HG03520 (cell line): ENCODE measurements around the gene PHF2.
"Not testable (repeated sequence)": the region's sequence is repeated elsewhere in the genome, so short reads cannot be mapped to it uniquely, and the experiment has no call there.

Source experiments
- ATAC-seq: cut with Tn5 transposase; IDR thresholded peaks from one replicate; pipeline ENCODE4 v1.9.1; 2021; ENCODE audit warnings: mild to moderate bottlenecking, moderate library complexity; ENCODE audit not compliant: unreplicated experiment

Gene PHF2

DNA sequence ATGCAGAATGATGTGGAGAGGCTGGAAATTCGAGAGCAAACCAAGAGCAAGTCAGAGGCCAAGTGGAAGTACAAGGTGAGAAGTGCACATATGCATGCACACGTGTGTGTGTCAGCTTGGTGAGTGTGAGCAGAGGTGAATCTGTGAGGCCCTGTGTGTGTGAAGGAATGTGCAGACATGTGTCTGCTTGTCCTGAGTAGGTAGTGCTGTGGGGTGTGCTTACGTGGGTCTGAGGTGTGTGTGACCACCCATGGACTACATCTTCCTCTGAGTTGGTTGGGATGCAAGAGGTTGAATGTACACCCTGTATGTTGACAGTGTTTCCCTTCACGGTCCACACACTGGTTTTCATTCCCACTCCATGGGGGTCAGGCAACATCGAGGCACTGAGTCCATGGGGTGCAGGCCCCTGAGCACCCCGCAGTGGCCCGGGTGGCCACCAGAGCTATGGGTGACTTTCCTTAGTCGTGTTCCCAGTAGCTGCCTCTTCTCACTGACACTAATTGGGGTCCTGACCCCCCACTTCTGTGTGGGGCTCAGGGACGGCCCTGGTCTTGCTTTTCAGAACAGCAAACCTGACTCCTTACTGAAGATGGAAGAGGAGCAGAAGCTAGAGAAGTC, 86.7 kb downstream of the PHF2 start:
- no peak for ATAC-seq

DNA sequence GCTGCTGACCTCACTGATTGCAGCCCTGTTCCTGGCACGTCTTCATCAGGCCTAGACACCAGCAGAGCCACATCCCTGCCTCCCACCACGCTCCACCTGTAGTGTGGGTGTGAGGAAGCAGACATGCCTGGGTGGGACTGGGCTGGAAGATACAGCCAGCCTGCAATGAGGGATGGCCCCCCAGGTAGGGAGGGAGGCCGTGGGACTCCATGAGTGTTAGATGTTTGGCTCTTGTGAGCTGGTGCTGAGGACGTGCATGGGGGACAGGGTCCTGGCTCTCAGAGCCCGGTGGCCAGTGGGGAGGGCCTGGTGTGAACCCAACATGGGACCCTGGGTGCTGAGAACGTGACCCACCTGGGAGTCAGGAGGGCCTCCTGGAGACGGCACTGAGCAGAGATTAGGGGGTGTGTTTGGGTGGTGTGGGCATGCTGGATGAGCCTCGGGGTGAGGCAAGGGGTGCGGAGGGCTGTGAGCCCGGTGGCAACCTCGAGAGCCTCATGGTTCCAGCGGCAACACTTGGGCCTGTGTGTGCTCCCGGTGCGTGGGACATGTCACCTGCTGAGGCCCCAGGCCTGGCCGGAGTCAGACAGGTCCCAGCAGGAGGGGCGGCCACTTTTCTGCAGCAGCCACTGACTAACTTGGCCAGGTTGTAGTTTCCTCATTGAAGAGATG, 87.6 kb downstream of the PHF2 start:
- ATAC-seq: no peak

DNA sequence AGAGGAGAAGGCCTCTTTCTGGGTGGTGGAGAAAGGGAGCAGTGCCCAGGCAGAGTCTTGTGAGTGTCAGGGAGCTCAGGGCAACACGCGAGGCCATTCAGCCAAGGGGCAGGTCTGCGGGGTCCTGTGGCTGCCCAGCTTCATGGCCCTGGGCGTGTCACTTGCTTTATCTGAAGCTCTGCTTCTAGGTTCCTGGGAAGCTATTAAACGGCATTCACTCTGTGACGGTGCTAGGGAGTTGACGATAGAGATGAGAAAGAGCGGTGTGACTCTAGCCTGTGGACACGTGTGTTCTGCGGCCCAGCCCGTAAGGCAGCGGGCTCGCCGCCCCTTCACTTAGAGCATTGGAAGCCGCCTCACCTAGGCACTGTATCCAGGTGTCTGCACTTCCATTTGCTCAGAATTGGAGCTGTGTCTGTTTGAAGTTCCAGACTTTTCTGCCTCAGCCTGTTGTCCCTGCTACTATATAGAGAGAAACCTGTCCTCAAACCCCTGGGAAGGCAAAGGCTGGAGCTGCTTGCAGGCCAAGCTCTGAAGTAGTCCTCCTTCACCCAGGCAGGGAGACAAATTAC, 88.3 kb downstream of the PHF2 start:
- ATAC-seq: no peak

DNA sequence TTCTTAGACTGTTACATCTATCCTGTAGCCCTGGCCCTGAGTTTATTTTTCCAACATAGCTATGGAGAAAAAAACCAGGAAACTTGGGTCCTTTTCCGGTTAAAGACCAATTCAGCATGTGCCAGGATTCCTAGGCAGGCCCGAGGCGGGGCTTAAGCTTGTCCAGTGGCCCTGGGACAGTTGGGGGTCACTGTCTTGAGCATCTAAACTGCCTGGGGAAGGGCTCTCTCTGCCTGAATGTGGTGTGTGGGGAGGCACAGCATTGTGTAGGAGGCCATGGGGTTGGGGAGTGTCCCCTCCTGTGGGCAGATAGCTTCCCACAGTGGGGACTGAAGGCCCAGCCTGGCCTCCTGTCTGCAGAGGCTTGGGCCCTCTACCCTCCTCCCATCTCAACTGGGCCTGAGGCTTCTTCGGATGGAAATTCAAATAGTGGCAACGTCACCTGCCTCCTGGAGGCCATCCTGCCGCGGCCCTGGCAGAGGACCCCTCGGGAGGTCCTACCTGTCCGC, 88.8 kb downstream of the PHF2 start:
- no peak for ATAC-seq

DNA sequence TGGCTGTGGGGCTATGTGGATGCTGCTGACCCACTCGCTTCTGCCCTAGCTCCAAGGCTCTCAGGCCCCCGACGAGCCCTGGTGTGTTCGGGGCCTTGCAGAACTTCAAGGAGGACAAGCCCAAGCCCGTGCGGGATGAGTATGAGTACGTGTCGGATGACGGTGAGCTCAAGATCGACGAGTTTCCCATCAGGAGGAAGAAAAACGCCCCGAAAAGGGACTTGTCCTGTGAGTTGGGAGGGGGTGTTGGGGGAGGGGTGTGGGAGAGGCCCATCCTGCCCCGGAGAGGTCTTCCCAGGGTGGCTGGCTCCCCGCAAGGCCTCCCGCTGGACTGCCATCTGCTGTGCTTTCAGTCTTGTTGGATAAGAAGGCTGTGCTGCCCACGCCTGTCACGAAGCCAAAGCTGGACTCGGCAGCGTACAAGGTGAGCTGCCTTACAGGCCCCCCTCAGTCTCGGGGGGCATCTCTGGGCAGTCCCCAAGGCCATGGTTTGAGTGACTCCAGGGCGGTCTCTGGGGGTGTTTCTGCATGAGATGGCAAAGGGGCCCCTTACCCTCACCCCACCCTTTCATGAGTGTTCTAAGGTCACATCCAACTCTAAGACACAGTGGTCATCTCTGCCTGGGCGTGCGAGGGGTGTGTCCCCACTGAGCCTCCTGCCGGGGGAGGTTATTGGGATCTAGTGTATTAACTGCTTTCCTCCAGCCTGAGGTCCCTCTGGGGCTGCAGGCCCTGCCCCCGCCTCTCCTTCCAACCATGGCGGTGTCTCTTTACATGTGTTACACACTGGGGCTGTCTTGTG, 89.5 kb downstream of the PHF2 start:
- ATAC-seq: no peak

DNA sequence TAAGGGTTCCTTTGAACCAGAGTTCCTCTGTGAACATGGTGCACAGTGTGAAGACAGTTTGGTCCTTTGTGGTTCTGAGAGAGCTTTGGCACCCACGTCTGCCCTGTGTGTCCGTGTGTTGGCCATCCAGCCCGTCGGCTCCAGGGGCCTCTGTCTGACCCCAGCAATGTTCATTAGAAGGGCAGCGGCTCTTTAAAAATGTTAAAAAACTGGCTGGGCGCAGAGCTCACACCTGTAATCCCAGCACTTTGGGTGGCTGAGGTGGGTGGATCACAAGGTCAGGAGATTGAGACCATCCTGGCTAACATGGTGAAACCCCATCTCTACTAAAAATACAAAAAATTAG, 90.0 kb downstream of the PHF2 start:
- not testable (repeated sequence) for ATAC-seq

DNA sequence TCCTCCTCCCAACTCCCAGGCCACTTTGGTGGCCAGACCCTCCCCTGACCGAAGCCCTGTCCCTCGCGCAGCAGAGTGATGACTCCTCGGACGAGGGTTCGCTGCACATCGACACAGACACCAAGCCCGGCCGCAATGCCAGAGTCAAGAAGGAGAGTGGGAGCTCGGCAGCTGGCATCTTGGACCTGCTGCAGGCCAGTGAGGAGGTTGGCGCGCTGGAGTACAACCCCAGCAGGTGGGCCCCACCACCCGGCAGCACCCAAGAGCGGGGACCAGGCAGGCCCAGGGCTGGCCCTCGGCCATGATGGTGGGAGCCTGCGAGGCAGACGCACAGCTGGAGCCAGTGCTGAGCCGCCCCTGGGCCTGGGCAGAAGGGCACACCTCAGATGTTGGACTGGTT, 90.6 kb downstream of the PHF2 start:
- ATAC-seq: no peak

DNA sequence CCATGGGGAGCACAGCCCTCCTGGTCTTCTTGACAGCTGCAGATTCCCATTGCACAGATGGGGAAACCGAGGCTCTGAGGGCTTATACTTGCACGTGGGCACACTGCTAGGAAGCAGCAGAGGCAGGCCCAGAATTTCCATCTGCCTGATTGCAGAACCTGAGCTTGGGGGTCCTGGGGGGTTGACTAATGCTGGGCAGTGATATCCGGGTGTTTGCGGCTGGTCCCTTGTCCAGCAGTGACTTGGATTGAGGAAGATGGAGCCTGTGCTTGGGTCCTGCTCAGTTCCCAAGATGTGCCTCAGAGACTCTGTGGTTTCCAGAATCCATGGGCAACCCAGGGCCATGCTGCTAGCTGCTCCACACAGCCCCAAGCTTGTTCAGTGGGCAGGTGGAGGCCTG, 91.2 kb downstream of the PHF2 start:
- ATAC-seq: no peak

DNA sequence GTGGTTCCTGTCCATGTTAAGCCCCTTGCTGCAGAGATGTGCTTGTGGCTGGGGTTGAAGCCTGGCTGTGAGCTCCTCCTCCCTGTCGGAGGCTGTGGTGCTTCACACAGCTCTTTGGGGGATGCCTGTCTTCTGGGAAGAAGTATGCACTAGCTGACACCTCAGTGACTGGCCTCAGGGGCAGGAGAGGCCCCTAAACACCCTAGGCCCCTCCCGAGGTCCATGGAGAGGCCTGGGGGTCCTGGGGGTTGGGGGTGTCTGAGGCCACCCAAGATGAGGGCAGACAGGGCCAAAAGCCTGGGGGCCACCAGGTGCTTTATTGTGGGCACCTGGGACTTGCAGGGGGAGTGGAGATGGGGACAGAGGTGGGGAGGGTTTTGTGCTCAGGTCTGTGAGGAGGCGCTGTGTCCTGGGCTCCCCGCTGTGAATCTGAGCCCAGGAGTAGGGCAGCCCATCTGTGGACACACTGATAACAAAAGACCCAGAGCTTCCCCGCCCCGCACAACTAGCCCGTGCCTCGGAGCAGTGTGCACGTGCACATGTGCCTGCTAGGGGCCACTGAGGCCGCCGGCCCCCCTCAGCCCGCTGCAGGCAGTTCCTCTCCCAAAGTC, 92.0 kb downstream of the PHF2 start:
- no peak for ATAC-seq

DNA sequence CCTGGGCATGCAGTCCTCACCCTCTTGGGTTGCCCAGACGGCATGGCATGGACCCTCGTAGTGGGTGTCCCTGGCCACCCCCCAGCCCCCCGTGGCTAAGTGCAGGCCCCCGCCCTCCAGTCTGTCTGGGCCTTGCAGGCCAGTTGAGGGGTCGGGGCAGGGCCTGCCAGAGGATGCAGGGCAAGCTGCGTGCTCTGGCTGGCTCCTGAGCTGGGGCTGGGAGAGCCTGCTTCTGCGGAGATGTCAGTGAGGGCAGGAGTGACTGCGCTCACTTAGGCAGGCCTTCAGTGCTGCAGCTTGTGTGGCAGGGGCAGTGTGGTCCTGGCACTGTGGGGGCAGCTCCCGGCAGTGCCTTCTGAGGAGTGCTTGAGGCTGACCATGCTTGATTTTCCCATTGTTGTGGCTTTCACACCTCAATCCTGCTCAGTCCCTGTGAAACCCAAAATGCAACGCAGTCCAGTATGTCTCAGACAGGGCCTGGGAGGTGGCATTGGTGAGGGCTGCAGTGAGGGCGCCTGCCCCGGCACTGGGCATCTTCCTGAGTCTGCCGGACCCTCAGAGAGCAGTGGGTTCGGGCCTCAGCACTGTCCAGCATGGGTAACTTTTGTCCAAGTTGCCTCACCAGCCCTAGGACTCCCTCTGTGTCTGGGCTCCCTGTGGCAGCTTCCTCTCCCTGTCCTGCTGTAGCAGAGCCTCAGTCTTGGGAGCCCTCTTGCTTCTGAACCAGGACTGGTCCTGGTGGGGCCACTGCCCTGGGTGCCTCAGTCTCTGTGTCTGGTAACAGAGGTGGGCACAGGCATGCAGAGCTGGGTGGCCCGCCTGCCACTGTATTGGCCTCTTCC, 93.0 kb downstream of the PHF2 start:
- no peak for ATAC-seq

DNA sequence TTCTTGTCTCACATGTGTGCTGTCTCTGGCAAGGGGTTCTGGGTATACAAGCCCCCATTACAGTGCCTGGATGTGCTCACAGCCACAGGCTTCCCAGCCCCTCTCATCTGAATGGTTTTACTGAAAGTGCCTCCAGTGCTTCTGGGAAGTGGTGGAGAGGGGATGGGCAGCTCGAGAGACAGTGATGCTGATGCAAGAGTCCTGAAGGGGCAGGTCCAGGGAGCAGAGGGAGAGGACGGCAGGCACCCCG, 93.5 kb downstream of the PHF2 start:
- no peak for ATAC-seq

DNA sequence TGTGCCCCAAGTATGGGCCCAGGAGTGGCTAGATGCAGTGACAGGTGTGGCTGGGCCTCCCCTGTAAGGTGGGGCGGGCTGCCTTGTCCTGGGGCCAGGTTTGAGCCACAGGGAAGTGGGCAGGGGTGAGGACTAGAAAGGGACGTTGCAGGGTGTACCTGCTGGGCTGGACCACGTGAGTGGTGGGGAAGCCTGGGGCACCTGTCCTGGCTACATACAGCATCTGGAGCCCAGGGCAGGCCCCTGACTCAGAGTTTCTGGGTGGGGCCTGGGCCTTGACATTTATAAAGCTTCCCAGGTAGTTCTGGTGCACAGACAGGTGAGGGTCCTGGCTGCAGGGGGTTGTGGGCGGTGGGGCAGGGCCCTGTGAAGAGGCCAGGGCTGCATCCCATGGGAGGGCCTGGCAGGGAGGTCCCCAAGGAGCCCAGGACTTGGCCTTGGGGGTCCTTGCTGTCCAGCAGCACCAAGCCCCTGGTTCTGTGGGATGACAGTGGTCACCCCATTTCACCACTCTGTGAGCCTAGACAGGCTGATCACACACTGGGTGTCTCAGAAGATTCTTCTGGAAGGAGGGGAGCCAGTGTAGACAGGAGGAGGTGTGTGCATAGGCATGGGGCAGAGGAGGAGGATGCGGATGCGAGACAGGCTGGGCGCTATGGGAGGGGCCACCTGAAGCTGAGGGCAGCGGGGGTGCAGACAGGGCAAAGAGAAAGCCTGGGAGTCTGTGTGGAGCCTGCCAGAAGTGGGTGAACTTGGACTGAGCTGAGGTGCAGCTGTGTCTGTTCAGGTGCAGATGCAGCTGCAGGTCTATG, 94.0 kb downstream of the PHF2 start:
- ATAC-seq: no peak

DNA sequence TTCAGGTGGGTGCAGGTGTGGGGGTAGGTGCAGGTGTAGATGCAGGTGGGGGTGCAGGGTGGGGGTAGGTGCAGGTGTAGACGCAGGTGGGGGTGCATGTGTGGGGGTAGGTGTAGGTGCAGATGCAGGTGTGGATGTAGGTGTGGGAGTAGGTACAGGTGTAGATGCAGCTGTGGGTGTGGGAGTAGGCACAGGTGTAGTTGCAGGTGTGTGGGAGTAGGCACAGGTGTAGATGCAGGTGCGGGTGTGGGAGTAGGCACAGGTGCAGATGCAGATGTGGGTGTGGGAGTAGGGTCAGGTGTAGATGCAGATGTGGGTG, 94.6 kb downstream of the PHF2 start:
- ATAC-seq: no peak

DNA sequence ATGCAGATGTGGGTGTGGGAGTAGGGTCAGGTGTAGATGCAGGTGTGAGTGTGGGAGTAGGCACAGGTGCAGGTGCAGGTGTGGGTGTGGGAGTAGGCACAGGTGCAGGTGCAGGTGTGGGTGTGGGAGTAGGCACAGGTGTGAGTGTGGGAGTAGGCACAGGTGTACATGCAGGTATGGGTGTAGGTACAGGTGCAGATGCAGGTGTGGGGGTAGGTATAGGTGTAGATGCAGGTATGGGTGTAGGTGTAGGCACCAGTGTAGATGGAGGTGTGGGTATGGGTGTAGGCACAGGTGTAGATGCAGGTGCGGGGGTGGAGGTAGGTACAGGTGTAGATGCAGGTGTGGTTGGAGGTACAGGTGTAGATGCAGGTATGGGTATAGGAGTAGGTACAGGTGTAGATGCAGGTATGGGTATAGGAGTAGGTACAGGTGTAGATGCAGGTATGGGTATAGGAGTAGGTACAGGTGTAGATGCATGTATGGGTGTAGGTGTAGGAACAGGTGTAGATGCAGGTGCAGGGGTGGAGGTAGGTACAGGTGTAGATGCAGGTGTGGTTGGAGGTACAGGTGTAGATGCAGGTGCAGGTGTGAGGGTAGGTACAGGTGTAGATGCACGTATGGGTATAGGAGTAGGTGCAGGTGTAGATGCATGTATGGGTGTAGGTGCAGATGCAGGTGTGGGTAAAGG, 96.1 kb downstream of the PHF2 start:
- ATAC-seq: not testable (repeated sequence)

DNA sequence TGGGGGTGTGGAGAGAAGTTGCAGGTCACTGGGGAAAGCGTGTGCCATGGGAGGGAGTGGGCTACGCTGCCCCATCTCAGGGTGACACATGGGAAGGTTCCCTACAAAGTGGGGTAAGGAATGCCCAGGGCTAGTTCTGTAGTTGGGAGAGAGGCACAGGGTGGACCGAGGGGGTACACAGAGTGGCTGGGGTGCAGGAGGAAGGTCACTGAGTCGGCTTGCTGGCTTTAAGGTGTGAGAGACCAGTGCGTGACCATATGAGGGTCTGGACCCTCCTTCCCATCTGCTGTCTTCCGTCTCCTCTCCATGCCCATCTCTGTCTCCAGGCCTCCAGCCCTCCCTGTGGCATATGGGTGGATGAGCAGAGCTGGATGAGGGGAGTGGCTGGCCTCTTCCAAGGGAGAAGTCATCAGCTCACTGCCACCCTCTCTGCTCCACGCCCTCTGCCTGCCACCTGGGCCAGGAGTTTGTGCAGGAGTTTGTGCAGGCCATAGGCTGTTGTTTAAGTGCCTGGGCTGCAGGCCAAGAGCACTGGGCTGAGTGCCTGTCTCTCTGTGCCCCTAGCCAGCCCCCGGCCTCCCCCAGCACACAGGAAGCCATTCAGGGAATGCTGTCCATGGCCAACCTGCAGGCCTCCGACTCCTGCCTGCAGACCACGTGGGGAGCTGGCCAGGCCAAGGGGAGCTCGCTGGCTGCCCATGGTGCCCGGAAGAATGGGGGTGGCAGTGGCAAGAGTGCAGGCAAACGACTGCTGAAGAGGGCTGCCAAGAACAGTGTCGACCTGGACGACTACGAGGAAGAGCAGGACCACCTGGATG, 96.8 kb downstream of the PHF2 start:
- no peak for ATAC-seq

DNA sequence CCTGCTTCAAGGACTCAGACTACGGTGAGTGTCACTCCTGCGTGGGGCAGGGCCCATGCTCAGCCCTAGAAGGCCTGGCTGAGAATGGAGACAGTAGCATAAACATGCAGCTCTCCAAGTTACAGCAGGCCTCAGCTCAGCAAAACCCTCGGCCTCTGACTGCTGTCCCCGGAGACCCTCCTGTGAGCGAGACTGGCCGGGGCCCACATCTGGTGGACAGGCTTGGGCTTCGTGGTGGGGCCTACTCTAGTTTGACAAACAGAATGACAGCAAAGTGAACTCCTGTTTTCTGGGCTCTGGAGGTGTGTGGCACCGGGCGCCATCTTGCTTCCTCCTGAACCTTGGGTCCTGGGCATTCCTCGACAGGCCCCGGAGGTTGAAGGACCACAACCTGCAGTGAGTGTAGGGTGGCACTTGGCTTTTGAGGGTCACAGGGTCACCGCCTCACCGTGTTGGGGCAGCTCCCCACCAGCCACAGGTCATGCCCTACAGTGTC, 97.5 kb downstream of the PHF2 start:
- ATAC-seq: no peak

DNA sequence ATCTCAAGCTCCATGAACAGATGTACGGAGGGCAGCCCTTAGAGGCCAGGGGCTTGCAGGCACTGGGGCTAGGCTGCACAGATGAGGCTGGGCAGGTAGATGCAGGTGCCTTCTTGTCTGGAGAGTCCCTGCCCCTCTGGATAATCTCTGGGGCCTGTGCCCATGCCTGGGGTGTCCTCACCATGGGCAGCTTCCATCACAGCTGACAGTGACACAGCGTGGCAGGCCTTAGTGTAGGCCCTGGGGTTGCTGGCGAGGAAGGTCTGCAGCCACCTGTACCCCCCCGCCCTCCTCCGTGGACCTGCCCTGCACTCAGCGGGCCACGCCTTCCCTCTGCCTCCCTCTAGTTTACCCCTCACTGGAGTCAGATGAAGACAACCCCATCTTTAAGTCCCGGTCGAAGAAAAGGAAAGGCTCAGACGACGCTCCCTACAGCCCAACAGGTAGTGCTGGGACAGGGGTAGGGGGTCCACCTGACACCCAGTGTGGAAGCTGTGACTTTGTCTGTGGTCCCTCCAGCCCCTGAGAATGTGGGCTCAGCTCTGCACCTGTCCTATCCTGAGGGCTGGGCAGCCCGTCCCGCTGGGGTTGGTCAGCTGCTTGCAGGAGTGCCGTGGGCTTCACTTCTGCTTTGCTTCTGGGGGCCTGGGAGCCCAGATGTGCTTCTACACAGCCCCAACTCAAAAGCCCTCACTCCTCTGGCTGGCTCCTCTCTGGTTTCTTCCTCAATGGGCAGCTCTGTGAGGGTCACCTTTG, 98.4 kb downstream of the PHF2 start:
- no peak for ATAC-seq
